ENCODE results near the gene RPTOR.

RPTOR gene

GRCh38 chr17:80847496-80848230, 303.0 kb downstream of the RPTOR start:
- DNase-seq (ENCODE audit: low read depth in 2 of 2): peak; percentile 32 to 39

GRCh38 chr17:80848449-80849102, 303.9 kb downstream of the RPTOR start:
- no peak for DNase-seq (ENCODE audit: low read depth in 2 of 2)

GRCh38 chr17:80849119-80849518, 304.5 kb downstream of the RPTOR start:
- DNase-seq (ENCODE audit: low read depth in 2 of 2): no peak

GRCh38 chr17:80850109-80850508, 305.5 kb downstream of the RPTOR start:
- DNase-seq (ENCODE audit: low read depth in 2 of 2): no peak

GRCh38 chr17:80850817-80851216, 306.2 kb downstream of the RPTOR start:
- DNase-seq (ENCODE audit: low read depth in 2 of 2): no peak

DNA sequence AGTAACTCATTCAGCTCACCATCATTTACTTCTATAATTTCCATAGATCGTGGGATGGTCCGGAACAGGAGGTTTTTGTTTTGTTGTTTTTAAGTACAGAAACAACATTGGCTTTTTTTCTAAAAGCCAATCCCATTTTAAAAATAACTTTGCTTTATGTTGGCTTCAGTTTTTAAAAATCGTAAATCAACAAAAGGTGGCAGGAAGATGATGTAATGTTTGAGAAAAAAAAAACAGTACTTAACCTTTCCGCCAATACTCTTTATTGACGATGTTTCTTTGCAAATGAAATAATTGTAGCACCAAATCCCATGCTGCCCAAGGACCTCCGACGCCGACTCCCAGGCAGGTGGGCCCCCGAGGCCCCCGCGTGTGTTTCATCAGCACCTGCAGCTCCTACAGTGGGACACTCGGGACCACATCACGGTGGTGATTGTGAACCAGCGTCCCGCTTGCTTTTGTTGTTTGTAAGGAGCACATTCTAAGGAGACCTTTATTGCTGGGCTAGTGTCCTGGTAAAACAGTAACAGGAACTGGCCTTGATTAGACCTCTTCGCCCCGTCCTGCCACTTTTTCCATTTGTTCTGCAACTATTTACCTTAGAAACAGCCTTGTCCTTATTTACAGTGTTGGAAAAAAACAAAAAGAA, 306.8 kb downstream of the RPTOR start:
- DNase-seq (ENCODE audit: low read depth in 2 of 2): no peak

DNA sequence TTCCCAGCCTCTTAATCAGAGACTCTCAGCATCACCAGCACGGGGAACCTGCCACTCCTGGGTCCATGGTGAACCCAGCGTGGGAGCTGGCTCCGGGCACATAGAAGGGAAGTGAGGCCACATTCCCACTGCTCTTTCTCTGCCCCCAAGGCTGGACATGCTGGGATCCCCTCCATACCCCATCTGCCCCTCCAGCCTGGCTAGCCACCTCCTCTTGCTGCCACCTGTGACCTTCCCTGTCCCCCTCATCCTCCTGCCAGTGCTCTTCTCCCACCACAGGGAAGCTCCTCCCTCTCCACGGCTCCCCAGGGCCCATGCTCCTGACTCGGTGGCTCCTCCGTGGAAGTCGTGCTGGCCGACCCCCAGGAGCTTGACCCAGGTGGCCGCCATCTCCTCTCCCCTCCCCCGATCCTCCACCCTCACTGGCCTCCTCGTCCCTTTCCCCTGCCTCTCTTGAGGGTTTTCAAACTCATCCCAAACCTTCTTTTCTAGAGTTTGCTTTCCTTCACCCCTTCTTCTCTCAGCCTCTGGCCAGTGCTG, 307.9 kb downstream of the RPTOR start:
- no peak for DNase-seq (ENCODE audit: low read depth in 2 of 2)

DNA sequence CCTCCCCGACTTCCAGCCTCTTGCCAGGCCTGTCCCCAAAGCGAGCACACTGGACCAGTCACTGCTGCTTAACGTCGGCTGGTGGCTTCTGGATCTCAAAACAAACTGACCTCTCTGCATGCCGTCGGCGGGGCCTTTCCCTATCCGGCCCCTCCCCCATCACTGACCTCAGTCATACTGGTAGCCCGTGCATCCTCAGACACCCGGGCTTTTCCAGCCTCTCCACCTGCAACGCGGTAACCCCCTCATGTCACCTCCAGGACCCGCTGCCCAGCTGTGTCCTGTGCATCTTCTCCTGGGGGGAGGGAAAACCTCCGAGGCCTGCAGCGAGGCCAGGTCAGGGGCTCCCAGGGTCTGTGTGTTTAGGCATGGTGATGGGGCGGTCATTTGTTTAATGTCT, 308.4 kb downstream of the RPTOR start:
- DNase-seq (ENCODE audit: low read depth in 2 of 2): no peak

- no peak for DNase-seq (ENCODE audit: low read depth in 2 of 2)
Measured at GRCh38 chr17:80854220-80854619, 309.6 kb downstream of the RPTOR start.

GRCh38 chr17:80855196-80855947, 310.7 kb downstream of the RPTOR start:
- DNase-seq (ENCODE audit: low read depth in 2 of 2): no peak

DNA sequence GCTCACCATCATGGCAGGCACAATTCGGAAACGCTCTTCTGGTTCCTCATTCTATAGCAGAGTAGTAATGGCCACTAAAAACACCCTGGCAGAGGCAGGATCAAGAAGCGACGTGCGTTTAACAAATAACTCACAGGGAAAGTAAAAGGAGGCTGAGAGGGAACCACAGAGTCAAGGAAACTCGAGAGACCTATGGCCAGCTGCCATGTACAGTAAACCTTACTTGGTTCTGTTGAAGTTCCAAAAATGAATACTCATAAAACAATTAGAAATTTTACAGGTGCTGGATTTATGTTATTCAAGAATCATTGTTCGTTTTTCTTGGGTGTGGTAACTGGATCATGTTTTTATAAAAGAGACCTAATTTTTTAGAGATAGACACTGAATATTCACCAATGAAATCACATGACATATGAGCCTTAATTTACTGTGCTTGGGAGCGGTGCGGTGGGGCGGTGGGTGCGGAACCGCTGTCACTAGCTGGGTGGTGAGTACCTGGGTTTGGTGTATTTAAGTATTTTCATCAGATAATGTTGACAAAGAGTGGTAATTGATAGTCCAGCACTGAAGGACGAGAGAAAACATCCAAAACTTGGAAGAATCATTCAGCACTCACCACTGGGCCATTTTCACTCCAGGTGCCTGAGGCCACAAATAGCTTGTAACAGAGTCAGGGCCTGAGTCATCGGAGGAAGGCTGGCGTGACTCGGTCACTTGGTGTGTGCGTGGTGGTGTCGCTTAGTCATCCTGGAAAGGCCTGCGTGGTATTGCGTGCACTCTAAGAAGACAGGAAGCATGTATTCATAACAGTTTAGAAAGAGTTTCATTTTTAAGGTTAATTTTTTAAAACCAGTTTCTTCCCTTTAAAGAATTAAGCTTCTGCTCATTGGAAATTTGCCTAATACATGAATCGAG, 311.6 kb downstream of the RPTOR start:
- DNase-seq (ENCODE audit: low read depth in 2 of 2): peak; percentile 44 to 61

- DNase-seq (ENCODE audit: low read depth in 2 of 2): no peak
Measured at GRCh38 chr17:80856863-80857755, 312.5 kb downstream of the RPTOR start.

DNA sequence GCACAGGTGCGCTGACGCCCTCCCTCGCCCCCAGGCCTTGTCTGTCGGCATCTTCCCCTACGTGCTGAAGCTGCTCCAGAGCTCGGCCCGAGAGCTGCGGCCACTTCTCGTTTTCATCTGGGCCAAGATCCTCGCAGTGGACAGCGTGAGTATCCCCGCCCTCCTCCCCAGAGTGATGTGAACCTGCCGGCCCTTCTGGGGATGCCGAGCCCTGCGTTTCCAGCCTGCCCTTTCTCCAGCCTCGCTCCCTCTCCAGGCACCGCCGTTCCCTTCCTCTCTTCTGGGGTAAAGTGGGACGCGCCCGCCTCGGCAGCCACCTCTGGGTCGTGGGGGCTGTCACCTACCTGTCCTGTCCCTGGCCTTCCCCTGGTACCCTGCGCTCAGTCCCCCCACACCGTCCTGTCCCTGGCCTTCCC, 313.1 kb downstream of the RPTOR start:
- DNase-seq (ENCODE audit: low read depth in 2 of 2): no peak

- no peak for DNase-seq (ENCODE audit: low read depth in 2 of 2)
Measured at GRCh38 chr17:80858301-80859001, 313.8 kb downstream of the RPTOR start.

DNA sequence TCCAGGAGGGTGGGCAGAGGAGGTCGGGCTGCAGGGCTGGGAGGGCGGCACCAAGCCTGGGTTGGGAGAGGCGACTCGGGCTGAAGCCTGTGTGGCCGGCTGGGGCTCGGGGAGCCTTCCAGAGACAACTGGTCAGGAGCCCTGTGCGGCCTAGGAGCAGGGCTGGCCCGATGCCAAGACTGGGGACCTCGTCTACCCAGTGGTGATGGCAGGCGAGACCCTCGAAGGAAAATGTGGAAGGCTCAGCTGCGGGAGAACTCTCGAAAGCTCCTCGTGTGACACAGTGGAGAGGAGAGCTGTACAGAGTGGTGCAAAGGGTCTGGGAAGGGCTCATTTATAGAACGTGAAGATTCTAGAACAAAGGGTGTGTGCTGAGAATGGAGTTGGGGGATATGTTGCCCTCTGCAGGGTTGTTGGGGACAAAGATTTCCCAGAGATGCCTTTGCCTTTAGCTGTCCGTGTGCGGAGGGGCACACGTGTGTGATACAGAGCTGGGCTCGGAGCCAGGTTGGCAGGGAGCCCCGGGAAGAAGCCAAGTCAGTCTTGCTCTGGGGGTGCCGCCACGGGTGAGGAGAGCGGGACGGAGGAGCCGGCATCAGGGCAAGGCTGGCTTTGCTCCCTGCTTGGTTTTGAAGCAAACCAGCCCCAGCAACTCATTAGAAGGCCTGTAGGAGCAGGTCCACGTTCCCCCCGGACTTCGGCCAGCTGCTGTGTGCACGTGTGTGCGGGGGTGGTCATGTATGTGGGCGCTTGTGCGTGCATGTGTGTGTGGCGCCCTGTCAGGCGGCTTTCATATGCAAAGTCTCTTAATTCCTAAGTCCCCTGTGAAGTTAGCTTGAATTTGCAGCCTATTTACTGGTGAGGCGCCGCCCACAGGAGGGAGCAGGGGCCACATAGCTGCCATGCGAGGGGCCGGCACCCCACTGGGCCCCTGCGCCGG, 314.6 kb downstream of the RPTOR start:
- DNase-seq (ENCODE audit: low read depth in 2 of 2): no peak

- no peak for DNase-seq (ENCODE audit: low read depth in 2 of 2)
Measured at GRCh38 chr17:80860101-80860671, 315.5 kb downstream of the RPTOR start.

GRCh38 chr17:80860703-80861417, 316.2 kb downstream of the RPTOR start:
- no peak for DNase-seq (ENCODE audit: low read depth in 2 of 2)

Measured in stimulated activated CD8-positive, alpha-beta memory T cell treated with anti-CD3 and anti-CD28 coated beads, Interleukin-2, amount 100 ng/mL, for 1 hour (primary cell).